Stomach (tissue), 9 donors: ENCODE data around the gene EEFSEC. TPM values are rescaled to one million over a fixed set of nuclear protein-coding genes. Genes with fewer than 3 reads are reported as not detected.

Experiments
- DNase-seq, 2 donors: peaks; one replicate each; pipeline versions ENCODE4 v3.0.0 to v3.0.0-alpha.2; 2013 to 2019
- H3K27ac ChIP-seq, 5 donors: fragments of 200-600 bp in 4 of 5; sonication (generic) in 4 of 5; one replicate each; pipeline ENCODE4 v1.5.1; 2013 to 2019; ENCODE audit warnings: mild to moderate bottlenecking in 1 of 5, moderate library complexity in 1 of 5
- H3K27me3 ChIP-seq, 3 donors: fragments of 200-600 bp; sonication (generic); one replicate each; pipeline ENCODE4 v1.5.1; 2017 to 2019; ENCODE audit warnings: mixed run types in 1 of 3
- H3K36me3 ChIP-seq, 4 donors: fragments of 200-600 bp; sonication (generic); 1 replicate in 3 of 4; 2 replicates in 1 of 4; pipeline ENCODE4 v1.5.1; 2016 to 2019
- H3K4me1 ChIP-seq, 4 donors: fragments of 200-600 bp; sonication (generic); one replicate each; pipeline ENCODE4 v1.5.1; 2016 to 2019
- H3K4me3 ChIP-seq, 4 donors: fragments of 200-600 bp; sonication (generic) in 3 of 4; one replicate each; pipeline ENCODE4 v1.5.1; 2016 to 2019; ENCODE audit warnings: mild to moderate bottlenecking in 1 of 4
- H3K9me3 ChIP-seq, 4 donors: fragments of 200-600 bp; sonication (generic); one replicate each; pipeline ENCODE4 v1.5.1; 2016 to 2019
- CTCF ChIP-seq, 7 experiments: fragments of 450-650 bp in 4 of 7; fragments of 200-600 bp in 3 of 7; sonication (generic) in 3 of 7; IDR thresholded peaks; one replicate each; pipeline ENCODE4 v1.5.1; 2016 to 2019; ENCODE audit warnings: antibody characterized with exemption in 7 of 7, control low read depth in 2 of 7, mild to moderate bottlenecking in 1 of 7
- EP300 ChIP-seq: sonication (generic); formaldehyde crosslinking; IDR thresholded peaks from one replicate; pipeline ENCODE4 v1.6.1; 2017; ENCODE audit warnings: antibody characterized with exemption
- POLR2A ChIP-seq, 4 donors: fragments of 450-650 bp; IDR thresholded peaks; one replicate each; pipeline ENCODE4 v1.6.1; 2016; ENCODE audit warnings: antibody characterized with exemption in 4 of 4, control low read depth in 2 of 4, mild to moderate bottlenecking in 1 of 4, moderate library complexity in 1 of 4
- POLR2AphosphoS5 ChIP-seq, 3 donors: sonication (generic); formaldehyde crosslinking; IDR thresholded peaks; one replicate each; pipeline ENCODE4 v1.6.1; 2016; ENCODE audit warnings: antibody characterized with exemption in 3 of 3
- WGBS, 5 donors: extraction: QIAGEN DNeasy Blood & Tissue Kit in 3 of 5; methylation state at CpG; one replicate each; pipeline versions ENCODE4 v1.1.5 to v1.1.7; 2013 to 2018; 5-methylcytosine and 5-hydroxymethylcytosine counted together
- intact Hi-C: fragments of 100-400 bp; cut with DNase I; formaldehyde crosslinking; loops from one replicate; pipeline ENCODE4 v1.15.1; 2023; ENCODE audit warnings: low total_unique reads
- polyA plus RNA-seq, 3 donors: library from polyadenylated mRNA; stranded (reverse); fragments of 200-250 nt; gene quantifications; one replicate each; pipeline ENCODE4 v1.2.3, GENCODE V29; 2013
- total RNA-seq, 5 donors: library from RNA; depleted of rRNA; stranded (reverse); fragments of >200 nt; gene quantifications; one replicate each; pipeline versions ENCODE4 v1.1.0 to v1.2.3, GENCODE V29; 2014 to 2016
- donor health status: healthy with polysubstance abuse.
- donor health status: Bipolar disorder and iron deficiency.
- donor health status: healthy.

Gene EEFSEC
- total and polyA plus RNA-seq, 8 donors = 5.0 to 39.1 (median 13.2) TPM

DNA sequence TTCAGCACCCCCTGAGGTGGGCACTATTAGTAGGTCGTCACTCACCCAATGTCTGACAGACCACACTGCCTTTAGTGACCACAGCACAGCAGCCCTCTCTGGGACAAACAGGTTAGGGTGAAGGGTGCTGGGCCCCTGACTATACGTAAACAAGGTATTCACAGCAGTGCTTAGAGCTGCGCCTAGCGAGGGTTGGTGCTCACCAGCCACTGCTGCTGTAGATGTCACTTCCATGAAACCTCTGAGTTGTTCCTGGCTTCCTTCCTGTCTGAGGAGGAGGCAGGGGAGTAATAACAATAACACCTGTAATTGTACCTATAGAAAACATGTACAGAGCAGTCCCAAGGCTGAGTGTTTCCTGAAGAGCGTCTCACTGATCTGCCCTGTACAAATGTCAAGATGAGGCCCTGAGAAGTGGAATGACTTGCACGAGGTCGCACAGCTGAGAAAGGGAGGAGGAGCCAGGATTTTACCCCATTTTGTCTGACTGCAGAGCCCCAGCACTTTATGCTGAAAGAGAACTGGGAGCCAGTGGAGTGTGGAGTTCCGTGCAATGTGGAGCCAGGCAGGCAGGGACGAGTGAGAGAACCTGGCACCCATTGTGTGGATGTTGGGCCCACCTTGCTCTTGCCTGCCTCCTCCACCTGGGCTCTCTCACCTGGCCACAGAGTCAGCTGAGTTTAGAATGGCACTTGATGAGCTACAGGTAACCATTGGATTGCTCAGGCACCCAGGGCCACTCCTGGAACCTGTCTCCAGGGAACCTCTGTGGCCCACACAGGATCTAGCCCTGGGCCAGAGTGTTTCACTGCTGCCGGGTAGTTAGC lies 219.6 kb downstream of the EEFSEC start:
- H3K27ac ChIP-seq = no peak overlapping the region
- intact Hi-C loops = no loop called here
- 91 to 97% (median 94%) methylated on average over 7 to 10 of the region's 10 CpGs for WGBS, 5 donors

GRCh38 chr3:128374746-128375445 lies 221.6 kb downstream of the EEFSEC start:
- Histone ChIP-seq H3K4me1 (peaks cover 0 to 15% (median 10%) of the 10 kb centered on the region in 4 donors), H3K4me3 (no peak overlapping the region), H3K9me3 (no peaks in the 10 kb centered on the region), H3K36me3 (peaks cover 0 to 16% (median 5%) of the 10 kb centered on the region in 4 donors), H3K27me3 (no peaks in the 10 kb centered on the region), H3K27ac (no peak overlapping the region)
- TF ChIP-seq POLR2A (IDR thresholded peaks at IDR 0.05) (no peak), POLR2AphosphoS5 (IDR thresholded peaks at IDR 0.05) (no peak), EP300 (no peak), CTCF (IDR thresholded peaks at IDR 0.05) (no peak)
- WGBS, 5 donors = 60 to 91% (median 90%) methylated on average over 2 of the region's 2 CpGs
- intact Hi-C loops = no loop called here
- DNase-seq = no peak

More for the DNA sequence above, 219.6 kb downstream of the EEFSEC start:
- no peaks in the 10 kb centered on the region for H3K27me3 ChIP-seq
- no peak for DNase-seq
- peaks cover 0 to 19% (median 9%) of the 10 kb centered on the region in 4 donors for H3K36me3 ChIP-seq
- H3K4me3 ChIP-seq = no peak overlapping the region
- peaks cover 0 to 15% (median 2%) of the 10 kb centered on the region in 4 donors for H3K4me1 ChIP-seq
- H3K9me3 ChIP-seq = no peaks in the 10 kb centered on the region
- TF ChIP-seq POLR2AphosphoS5 (IDR thresholded peaks at IDR 0.05) = no peak
- TF ChIP-seq CTCF (IDR thresholded peaks at IDR 0.05) = no peak
- TF ChIP-seq POLR2A (IDR thresholded peaks at IDR 0.05) = no peak
- no peak for TF ChIP-seq EP300

DNA sequence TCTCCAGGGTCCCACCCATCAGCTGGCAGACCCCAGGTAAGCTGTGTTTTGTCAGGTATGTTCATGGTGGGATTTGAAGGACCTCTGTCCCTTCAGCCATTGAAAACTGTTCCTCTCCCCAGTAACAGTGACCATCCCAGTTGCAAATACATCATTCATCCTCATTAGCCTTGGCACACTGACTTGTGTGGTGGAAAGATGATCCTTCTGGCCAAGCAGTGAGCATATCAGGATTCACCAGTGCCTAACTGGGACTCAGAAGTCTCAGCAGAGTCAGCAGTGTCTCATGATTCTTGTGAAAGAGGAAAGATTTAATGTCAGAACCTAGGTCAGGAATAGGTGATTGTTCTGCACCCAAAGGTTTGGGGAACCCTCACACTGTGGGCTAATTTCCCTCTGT lies 223.2 kb downstream of the EEFSEC start:
- intact Hi-C loops = no loop called here
- H3K27me3 ChIP-seq = no peaks in the 10 kb centered on the region
- peaks cover 0 to 16% (median 5%) of the 10 kb centered on the region in 4 donors for H3K36me3 ChIP-seq
- H3K4me1 ChIP-seq = peaks cover 0 to 19% (median 12%) of the 10 kb centered on the region in 4 donors
- no peak overlapping the region for H3K27ac ChIP-seq
- H3K9me3 ChIP-seq = no peaks in the 10 kb centered on the region
- H3K4me3 ChIP-seq = no peak overlapping the region
- TF ChIP-seq POLR2A (IDR thresholded peaks at IDR 0.05) = no peak
- no peak for TF ChIP-seq CTCF (IDR thresholded peaks at IDR 0.05)
- no peak for TF ChIP-seq EP300
- DNase-seq = no peak

DNA sequence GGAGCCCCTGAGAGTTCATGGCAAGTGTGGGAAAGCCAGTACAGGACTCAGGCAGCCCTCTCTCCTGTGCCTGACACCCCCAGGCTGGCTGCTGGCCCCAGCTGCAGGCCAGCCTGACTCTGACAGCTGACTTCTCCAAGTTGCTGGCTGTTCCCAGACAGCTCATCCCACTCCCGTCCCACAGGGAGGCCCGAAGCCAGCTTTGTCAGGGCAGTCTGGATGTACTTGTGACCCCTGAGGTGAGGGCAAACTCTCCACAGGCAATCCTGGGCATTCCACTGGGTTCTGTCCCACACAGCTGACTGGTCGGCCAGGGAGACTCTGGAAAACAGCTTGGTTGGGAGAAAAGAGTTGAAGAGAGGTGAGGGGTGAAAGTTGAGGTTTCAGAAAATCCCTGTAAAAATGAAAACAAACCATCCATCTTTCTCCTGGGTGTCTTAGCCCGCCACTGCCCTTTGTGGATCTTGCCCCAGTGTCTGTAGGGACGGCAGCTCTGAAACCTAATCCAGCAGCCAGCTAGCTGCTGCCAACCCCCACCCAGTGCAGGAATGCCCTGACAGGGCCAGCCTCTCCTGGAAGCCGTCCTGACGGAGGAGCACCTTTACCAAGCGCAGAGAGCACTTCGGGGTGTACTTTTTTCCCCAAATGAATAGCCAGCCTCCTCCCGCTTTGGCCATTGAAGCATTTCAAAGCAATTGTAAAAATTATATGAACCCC lies 225.5 kb downstream of the EEFSEC start:
- no peak for TF ChIP-seq POLR2A (IDR thresholded peaks at IDR 0.05)
- no peak for TF ChIP-seq EP300
- TF ChIP-seq CTCF (IDR thresholded peaks at IDR 0.05) = no peak
- no peak for TF ChIP-seq POLR2AphosphoS5 (IDR thresholded peaks at IDR 0.05)
- Histone ChIP-seq H3K9me3 (no peaks in the 10 kb centered on the region), H3K4me3 (no peak overlapping the region), H3K27ac (peak overlapping the region in 2 of 5 donors; percentile 19 to 37), H3K36me3 (peaks cover 0 to 11% (median 0%) of the 10 kb centered on the region in 4 donors), H3K4me1 (peaks cover 22 to 42% (median 33%) of the 10 kb centered on the region in 4 donors), H3K27me3 (no peaks in the 10 kb centered on the region)
- DNase-seq = no peak
- intact Hi-C loops = no loop called here
- WGBS, 5 donors = 57 to 84% (median 64%) methylated on average over 8 to 10 of the region's 10 CpGs
